Esophagus squamous epithelium (tissue), 5 donors: ENCODE results near the gene ADD1. TPM values are rescaled to one million over a fixed set of nuclear protein-coding genes. Genes with fewer than 3 reads are reported as not detected.

Experiments used
- DNase-seq: peaks from one replicate; lab custom pipeline; 2025; lab: John Stamatoyannopoulos, UW
- H3K27ac ChIP-seq, 4 donors: fragments of 200-600 bp; sonication (generic); one replicate each; pipeline ENCODE4 v1.5.1; 2016 to 2019; ENCODE audit warnings: mild to moderate bottlenecking in 1 of 4
- H3K27me3 ChIP-seq, 4 donors: fragments of 200-600 bp; sonication (generic); 1 replicate in 3 of 4; 2 replicates in 1 of 4; pipeline versions ENCODE4 v1.5.1 to v1.6.0; 2017 to 2021; ENCODE audit warnings: antibody characterized with exemption in 1 of 4
- H3K36me3 ChIP-seq, 3 donors: fragments of 200-600 bp; sonication (generic); one replicate each; pipeline ENCODE4 v1.5.1; 2016 to 2019
- H3K4me1 ChIP-seq, 3 donors: fragments of 200-600 bp; sonication (generic); one replicate each; pipeline ENCODE4 v1.5.1; 2017 to 2019
- H3K4me3 ChIP-seq, 4 donors: fragments of 200-600 bp; sonication (generic); 1 replicate in 3 of 4; 2 replicates in 1 of 4; pipeline ENCODE4 v1.5.1; 2016 to 2019; ENCODE audit warnings: mild to moderate bottlenecking in 2 of 4, moderate library complexity in 1 of 4
- H3K9me3 ChIP-seq, 3 donors: fragments of 200-600 bp; sonication (generic); one replicate each; pipeline ENCODE4 v1.5.1; 2016 to 2019
- POLR2A ChIP-seq, 4 donors: fragments of 450-650 bp; IDR thresholded peaks; one replicate each; pipeline ENCODE4 v1.6.1; 2017; ENCODE audit warnings: antibody characterized with exemption in 4 of 4, mild to moderate bottlenecking in 4 of 4, moderate library complexity in 3 of 4
- WGBS, 2 donors: methylation state at CpG; one replicate each; pipeline ENCODE4 v1.1.5; 2018; 5-methylcytosine and 5-hydroxymethylcytosine counted together
- intact Hi-C: fragments of 100-400 bp; cut with DNase I; formaldehyde crosslinking; loops from one replicate; pipeline ENCODE4 v1.15.0; 2022
- total RNA-seq, 4 donors: library from RNA; depleted of rRNA; stranded (reverse); fragments of >200 nt; gene quantifications; one replicate each; pipeline ENCODE4 v1.1.0, GENCODE V29; 2016
- TF ChIP-seq, protein P1 (sequence below), 6 experiments: fragments of 450-650 bp in 4 of 6; fragments of 200-600 bp in 2 of 6; sonication (generic) in 2 of 6; IDR thresholded peaks; one replicate each; pipeline ENCODE4 v1.5.1; 2016 to 2019; ENCODE audit warnings: antibody characterized with exemption in 6 of 6, mild to moderate bottlenecking in 4 of 6, moderate library complexity in 4 of 6
- donor health status: DM: yes; HTN: yes; CAD: no.

ADD1 gene
- total RNA-seq, 4 donors from 2014 or later: 81.7 to 144 (median 103) TPM

DNA sequence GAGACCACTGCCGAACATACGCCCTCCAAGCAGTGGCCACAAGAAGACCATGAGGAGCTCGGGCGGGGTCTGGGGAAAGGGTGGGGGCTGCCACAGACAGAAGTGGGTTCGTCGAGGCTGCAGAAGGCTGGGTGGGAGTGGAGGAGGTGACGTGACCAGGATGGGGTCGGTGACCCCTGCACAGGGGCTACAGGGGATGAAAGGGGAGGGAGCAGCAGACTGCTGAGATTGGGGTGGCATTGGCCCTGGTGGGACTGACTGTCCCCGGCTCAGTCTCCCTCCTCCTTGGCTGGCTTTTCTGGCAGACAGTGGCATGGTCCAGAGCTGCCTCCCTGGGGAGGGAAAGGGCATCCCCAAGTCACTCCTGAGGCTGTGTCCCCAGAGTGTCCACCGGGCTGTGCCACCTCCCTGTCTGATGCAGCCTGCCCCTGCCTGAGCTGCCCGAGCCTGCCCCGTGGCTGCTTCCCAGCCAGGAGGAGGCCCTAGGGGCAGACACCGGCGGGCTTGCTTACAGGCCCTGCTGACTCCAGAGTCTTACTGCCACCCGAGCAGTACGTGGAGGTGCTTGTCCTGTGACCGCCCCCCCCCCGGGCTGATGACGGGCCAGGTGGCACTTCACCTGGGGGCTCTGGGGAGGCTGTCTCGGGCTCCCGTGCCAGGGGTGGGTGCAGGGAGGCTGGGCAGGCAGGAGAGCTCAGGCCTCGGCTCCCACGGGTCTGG lies 43.5 kb upstream of the ADD1 start:
- peaks cover 83 to 100% (median 98%) of the 10 kb centered on the region in 3 donors for H3K4me1 ChIP-seq
- no peak for TF ChIP-seq POLR2A (IDR thresholded peaks at IDR 0.05)
- no peak for DNase-seq
- no peaks in the 10 kb centered on the region for H3K9me3 ChIP-seq
- H3K36me3 ChIP-seq: no peaks in the 10 kb centered on the region
- H3K27me3 ChIP-seq: no peaks in the 10 kb centered on the region
- 56 to 69% methylated on average over 3 to 9 of the region's 23 CpGs for WGBS, 2 donors
- peak overlapping the region; percentile 76 to 89 (median 86) for H3K27ac ChIP-seq
- H3K4me3 ChIP-seq: peak overlapping the region in 3 of 4 donors; percentile 24 to 52 (median 25)
- intact Hi-C loops: no loop called here

DNA sequence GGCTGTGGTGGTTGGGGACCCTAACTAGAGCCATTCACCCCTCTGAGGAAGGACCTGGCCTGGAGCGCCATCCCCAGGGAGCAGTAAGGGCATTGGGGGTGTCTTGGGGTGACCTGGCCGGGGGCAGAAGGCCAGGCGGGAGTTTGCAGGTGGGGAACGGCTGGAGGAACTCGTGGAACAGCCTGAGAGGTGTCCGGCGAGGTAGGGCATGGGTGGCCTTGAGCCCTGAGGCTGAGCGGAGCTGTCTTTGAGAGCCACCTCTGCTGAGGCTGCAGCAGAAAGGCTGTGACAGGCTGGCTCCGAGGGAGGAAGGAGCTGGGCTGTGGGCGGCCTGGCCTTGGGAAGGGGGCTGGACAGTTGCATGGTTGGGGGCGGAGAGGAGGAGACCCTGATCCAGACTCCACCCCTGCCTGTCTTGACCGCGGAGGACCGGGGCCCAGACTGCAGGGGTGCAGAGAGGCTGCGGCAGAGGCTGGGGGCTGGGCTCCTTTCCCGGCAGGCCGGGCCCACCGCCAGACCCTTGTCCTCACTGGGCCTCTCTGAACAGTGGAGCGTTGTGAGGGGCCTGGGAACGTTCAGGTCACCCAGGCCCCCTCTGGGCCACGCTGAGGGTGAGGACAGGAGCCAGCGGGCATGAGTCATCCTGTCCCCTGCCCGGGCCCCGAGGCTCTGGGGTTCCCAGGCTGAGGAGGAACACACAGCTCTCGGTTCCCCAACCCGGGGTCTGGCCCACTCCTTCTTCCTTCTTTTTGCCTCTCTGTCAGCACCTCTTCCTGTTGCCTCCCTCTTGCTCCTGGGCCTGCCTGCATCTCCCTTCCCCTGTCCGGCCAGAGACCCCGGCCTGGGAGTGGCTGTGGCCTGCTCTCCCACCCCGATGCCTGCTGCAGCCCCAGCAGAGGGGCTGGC lies 42.7 kb upstream of the ADD1 start:
- WGBS, 2 donors: 28 to 30% methylated on average over 10 to 13 of the region's 29 CpGs
- peak overlapping the region; percentile 76 to 89 (median 86) for H3K27ac ChIP-seq
- peaks cover 83 to 100% (median 98%) of the 10 kb centered on the region in 3 donors for H3K4me1 ChIP-seq
- H3K9me3 ChIP-seq: no peaks in the 10 kb centered on the region
- DNase-seq: no peak
- H3K27me3 ChIP-seq: no peaks in the 10 kb centered on the region
- no peaks in the 10 kb centered on the region for H3K36me3 ChIP-seq
- H3K4me3 ChIP-seq: peak overlapping the region in 3 of 4 donors; percentile 24 to 52 (median 25)
- no peak for TF ChIP-seq POLR2A (IDR thresholded peaks at IDR 0.05)
- TF ChIP-seq, protein P1, sequence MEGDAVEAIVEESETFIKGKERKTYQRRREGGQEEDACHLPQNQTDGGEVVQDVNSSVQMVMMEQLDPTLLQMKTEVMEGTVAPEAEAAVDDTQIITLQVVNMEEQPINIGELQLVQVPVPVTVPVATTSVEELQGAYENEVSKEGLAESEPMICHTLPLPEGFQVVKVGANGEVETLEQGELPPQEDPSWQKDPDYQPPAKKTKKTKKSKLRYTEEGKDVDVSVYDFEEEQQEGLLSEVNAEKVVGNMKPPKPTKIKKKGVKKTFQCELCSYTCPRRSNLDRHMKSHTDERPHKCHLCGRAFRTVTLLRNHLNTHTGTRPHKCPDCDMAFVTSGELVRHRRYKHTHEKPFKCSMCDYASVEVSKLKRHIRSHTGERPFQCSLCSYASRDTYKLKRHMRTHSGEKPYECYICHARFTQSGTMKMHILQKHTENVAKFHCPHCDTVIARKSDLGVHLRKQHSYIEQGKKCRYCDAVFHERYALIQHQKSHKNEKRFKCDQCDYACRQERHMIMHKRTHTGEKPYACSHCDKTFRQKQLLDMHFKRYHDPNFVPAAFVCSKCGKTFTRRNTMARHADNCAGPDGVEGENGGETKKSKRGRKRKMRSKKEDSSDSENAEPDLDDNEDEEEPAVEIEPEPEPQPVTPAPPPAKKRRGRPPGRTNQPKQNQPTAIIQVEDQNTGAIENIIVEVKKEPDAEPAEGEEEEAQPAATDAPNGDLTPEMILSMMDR (IDR thresholded peaks at IDR 0.05): no peak
- intact Hi-C loops: no loop called here

DNA sequence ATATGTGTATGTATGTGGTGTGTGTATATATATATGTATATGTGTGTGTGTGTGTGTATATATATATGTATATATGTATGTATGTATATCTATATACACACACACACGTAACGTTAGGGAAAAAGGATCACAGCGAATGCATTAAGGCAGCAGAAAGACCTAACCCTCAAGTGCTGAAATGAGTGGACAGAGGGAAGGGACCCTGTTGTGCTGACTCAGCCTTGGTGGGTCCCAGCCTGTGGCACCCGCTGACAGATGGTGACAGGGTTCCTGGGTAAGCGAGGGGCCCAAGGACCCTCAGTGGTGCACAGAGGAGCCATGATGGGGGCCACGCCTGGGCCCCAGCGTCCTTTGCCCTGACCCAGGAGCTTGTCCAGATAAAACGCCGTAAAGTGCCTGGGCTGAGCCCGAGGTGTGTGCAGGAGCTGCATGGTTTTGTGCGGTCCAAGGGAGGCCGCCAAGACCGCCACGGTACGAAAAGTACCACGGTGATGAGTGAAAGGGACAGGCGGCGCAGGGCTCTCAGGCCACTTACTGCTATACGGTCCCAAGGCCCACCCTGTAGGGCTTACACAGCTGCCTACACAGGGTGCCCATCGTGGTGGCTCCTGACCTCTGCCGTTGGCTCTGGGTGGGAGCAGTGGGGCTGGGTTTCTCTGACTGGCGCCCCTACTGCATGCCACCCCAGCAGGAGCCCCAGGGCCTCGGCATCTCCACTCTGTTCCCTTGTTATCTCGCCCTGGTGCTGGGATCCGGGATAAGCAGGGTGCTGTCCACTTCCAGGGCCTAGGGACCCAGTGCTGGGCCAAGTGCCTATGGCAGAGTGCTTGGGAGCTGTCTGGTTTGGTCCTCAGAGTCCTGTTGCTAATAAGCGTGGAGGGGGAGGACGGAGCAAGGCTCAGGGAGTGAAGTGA lies 40.8 kb upstream of the ADD1 start:
- Histone ChIP-seq H3K4me3 (no peak overlapping the region), H3K36me3 (no peaks in the 10 kb centered on the region), H3K27ac (peak overlapping the region in 3 of 4 donors; percentile 28 to 91 (median 52)), H3K4me1 (peaks cover 82 to 100% (median 98%) of the 10 kb centered on the region in 3 donors), H3K9me3 (no peaks in the 10 kb centered on the region), H3K27me3 (no peaks in the 10 kb centered on the region)
- 90 to 93% methylated on average over 11 to 18 of the region's 27 CpGs for WGBS, 2 donors
- intact Hi-C loops: no loop called here
- DNase-seq: no peak
- TF ChIP-seq, protein P1 (IDR thresholded peaks at IDR 0.05): no peak
- TF ChIP-seq POLR2A (IDR thresholded peaks at IDR 0.05): no peak

DNA sequence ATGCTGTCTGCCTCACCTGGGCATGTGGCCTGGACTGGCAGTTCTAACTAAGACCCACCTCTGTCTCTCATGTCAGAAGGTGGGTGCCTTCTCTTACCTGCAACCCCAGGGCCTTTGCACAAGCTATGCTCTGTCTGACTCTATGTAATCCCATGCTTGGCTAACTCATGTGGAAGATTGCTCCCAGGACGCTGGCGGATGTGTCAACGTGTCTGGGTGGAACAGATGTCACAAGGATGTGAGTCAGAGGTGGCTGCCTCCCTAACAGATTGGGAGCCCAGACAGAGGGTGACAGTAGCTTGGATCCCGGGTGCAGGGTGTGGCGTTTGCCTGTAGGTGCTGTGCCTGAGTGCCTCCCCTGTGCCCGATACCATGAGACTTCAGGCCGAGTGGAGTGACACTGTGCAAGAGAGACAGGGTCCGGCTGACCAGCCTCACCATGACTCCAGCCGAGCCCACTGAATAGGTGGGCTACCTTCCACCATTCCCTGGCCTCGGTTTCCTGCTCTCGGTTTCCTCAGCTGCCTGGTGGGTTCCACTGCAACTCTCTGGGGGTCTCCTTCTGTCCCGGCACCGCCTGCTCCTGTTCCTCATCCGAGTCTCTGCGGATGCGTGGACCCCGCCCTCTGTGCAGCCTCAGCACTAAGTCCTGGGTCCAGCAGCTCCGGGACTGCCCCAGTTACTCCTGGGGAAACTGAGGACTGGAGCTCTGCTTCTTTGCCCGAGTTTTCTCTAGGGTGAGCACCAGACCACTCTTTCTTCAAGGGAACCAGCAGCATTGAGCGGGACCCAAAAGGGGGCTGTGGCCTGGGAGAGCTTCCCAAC lies 39.8 kb upstream of the ADD1 start:
- H3K27ac ChIP-seq: peak overlapping the region; percentile 50 to 91 (median 62)
- no peak overlapping the region for H3K4me3 ChIP-seq
- H3K27me3 ChIP-seq: no peaks in the 10 kb centered on the region
- WGBS, 2 donors: 12 to 83% methylated on average over 3 to 15 of the region's 20 CpGs
- no peaks in the 10 kb centered on the region for H3K9me3 ChIP-seq
- H3K4me1 ChIP-seq: peaks cover 72 to 97% (median 91%) of the 10 kb centered on the region in 3 donors
- H3K36me3 ChIP-seq: no peaks in the 10 kb centered on the region
- no peak for DNase-seq
- intact Hi-C loops: no loop called here
- peak in 1 of 4 donors; percentile 18 for TF ChIP-seq POLR2A (IDR thresholded peaks at IDR 0.05)
- TF ChIP-seq, protein P1 (IDR thresholded peaks at IDR 0.05): peak in 1 of 6 experiments; percentile 35
